A549 (cell line): ENCODE data around the gene NETO2.

Source experiments
- BCL3 ChIP-seq: fragments of >200 bp; sonication (Bioruptor Twin); formaldehyde crosslinking; IDR thresholded peaks from 3 replicates; pipeline ENCODE4 v1.6.1; 2016
- CHD2 ChIP-seq: fragments of 150-350 bp; IDR thresholded peaks from 2 replicates; pipeline ENCODE4 v1.6.1; 2014; ENCODE audit warnings: low read length; ENCODE audit not compliant: partially characterized antibody
- EP300 ChIP-seq, 2 experiments: fragments of >200 bp; sonication (Bioruptor Twin); formaldehyde crosslinking; IDR thresholded peaks; 2 replicates in 1 of 2; 3 replicates in 1 of 2; pipeline ENCODE4 v1.6.1; 2016 to 2017
- HMGXB4 ChIP-seq: fragments of 250-450 bp; sonication (Bioruptor Pico); IDR thresholded peaks from 2 replicates; pipeline ENCODE4 v1.5.0; 2021; ENCODE audit warnings: mild to moderate bottlenecking, moderate library complexity, borderline replicate concordance
- KDM1A ChIP-seq: fragments of 200-600 bp; sonication (generic); IDR thresholded peaks from 2 replicates; pipeline ENCODE4 v1.6.1; 2016; ENCODE audit warnings: low read depth, mild to moderate bottlenecking
- MAX ChIP-seq: IDR thresholded peaks from 2 replicates; pipeline ENCODE4 v1.6.1; 2012
- POLR2A ChIP-seq: IDR thresholded peaks from 2 replicates; pipeline ENCODE4 v1.6.1; 2012; ENCODE audit warnings: mild to moderate bottlenecking, low read length
- RCOR1 ChIP-seq: fragments of 150-350 bp; IDR thresholded peaks from 2 replicates; pipeline ENCODE4 v1.6.1; 2014; ENCODE audit warnings: antibody characterized with exemption, low read length, low read depth
- RFX5 ChIP-seq: fragments of 450-650 bp; IDR thresholded peaks from 2 replicates; pipeline ENCODE4 v1.7.1; 2014; ENCODE audit warnings: antibody characterized with exemption, mild to moderate bottlenecking, moderate library complexity
- SMC3 ChIP-seq: fragments of >200 bp; sonication (Bioruptor Twin); formaldehyde crosslinking; IDR thresholded peaks from 3 replicates; pipeline ENCODE4 v1.6.1; 2018; ENCODE audit warnings: inconsistent platforms
- ZC3H11A ChIP-seq: fragments of 450-650 bp; IDR thresholded peaks from 2 replicates; pipeline ENCODE4 v1.6.1; 2014; ENCODE audit warnings: antibody characterized with exemption, mild to moderate bottlenecking
- TF ChIP-seq, protein P1 (sequence below): fragments of 200-600 bp; sonication (generic); IDR thresholded peaks from 2 replicates; pipeline ENCODE4 v1.6.1; 2016; ENCODE audit warnings: antibody characterized with exemption, mild to moderate bottlenecking, moderate library complexity
- TF ChIP-seq, protein P2 (sequence below): fragments of >200 bp; sonication (Bioruptor Twin); formaldehyde crosslinking; IDR thresholded peaks from 3 replicates; pipeline ENCODE4 v1.5.1; 2016

- TF ChIP-seq RFX5 (no peak), EP300 (IDR thresholded peaks at IDR 0.05) (no peak), HMGXB4 (no peak), KDM1A (no peak), POLR2A (no peak), CHD2 (no peak), RCOR1 (no peak), SMC3 (peak; percentile 57; the same call in 2 of the 3 replicates), MAX (peak; percentile 37), BCL3 (no peak), ZC3H11A (no peak)
- TF ChIP-seq, protein P1, sequence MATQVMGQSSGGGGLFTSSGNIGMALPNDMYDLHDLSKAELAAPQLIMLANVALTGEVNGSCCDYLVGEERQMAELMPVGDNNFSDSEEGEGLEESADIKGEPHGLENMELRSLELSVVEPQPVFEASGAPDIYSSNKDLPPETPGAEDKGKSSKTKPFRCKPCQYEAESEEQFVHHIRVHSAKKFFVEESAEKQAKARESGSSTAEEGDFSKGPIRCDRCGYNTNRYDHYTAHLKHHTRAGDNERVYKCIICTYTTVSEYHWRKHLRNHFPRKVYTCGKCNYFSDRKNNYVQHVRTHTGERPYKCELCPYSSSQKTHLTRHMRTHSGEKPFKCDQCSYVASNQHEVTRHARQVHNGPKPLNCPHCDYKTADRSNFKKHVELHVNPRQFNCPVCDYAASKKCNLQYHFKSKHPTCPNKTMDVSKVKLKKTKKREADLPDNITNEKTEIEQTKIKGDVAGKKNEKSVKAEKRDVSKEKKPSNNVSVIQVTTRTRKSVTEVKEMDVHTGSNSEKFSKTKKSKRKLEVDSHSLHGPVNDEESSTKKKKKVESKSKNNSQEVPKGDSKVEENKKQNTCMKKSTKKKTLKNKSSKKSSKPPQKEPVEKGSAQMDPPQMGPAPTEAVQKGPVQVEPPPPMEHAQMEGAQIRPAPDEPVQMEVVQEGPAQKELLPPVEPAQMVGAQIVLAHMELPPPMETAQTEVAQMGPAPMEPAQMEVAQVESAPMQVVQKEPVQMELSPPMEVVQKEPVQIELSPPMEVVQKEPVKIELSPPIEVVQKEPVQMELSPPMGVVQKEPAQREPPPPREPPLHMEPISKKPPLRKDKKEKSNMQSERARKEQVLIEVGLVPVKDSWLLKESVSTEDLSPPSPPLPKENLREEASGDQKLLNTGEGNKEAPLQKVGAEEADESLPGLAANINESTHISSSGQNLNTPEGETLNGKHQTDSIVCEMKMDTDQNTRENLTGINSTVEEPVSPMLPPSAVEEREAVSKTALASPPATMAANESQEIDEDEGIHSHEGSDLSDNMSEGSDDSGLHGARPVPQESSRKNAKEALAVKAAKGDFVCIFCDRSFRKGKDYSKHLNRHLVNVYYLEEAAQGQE, result no peak
- TF ChIP-seq, protein P2, sequence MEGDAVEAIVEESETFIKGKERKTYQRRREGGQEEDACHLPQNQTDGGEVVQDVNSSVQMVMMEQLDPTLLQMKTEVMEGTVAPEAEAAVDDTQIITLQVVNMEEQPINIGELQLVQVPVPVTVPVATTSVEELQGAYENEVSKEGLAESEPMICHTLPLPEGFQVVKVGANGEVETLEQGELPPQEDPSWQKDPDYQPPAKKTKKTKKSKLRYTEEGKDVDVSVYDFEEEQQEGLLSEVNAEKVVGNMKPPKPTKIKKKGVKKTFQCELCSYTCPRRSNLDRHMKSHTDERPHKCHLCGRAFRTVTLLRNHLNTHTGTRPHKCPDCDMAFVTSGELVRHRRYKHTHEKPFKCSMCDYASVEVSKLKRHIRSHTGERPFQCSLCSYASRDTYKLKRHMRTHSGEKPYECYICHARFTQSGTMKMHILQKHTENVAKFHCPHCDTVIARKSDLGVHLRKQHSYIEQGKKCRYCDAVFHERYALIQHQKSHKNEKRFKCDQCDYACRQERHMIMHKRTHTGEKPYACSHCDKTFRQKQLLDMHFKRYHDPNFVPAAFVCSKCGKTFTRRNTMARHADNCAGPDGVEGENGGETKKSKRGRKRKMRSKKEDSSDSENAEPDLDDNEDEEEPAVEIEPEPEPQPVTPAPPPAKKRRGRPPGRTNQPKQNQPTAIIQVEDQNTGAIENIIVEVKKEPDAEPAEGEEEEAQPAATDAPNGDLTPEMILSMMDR, result peak; percentile 90
These were observed 1.8 kb downstream of the NETO2 start for GRCh38 chr16:47141773-47142485.
